Lower lobe of right lung (tissue), 2 donors: Measurements from ENCODE around the gene PDK4. TPM values are rescaled to one million over a fixed set of nuclear protein-coding genes. Genes with fewer than 3 reads are reported as not detected.
A peak's percentile ranks its signal among the peaks of the same experiment; 100 is the strongest.

ENCODE experiments used
- ATAC-seq, 2 donors: fragments of 200-7000 bp; cut with Tn5 transposase; one replicate each; pipeline ENCODE4 v1.9.1; 2020 to 2022; ENCODE audit warnings: mild to moderate bottlenecking in 2 of 2, moderate library complexity in 2 of 2
- DNase-seq: peaks from one replicate; pipeline ENCODE4 v3.0.0-alpha.2; 2020
- H3K27ac ChIP-seq: fragments of 200-600 bp; one replicate; pipeline ENCODE4 v1.8.0; 2022
- H3K27me3 ChIP-seq: fragments of 200-600 bp; one replicate; pipeline ENCODE4 v1.8.0; 2022; ENCODE audit warnings: low read depth
- H3K36me3 ChIP-seq: fragments of 200-600 bp; one replicate; pipeline ENCODE4 v1.8.0; 2022; ENCODE audit warnings: mild to moderate bottlenecking
- H3K4me1 ChIP-seq: fragments of 200-600 bp; one replicate; pipeline ENCODE4 v1.8.0; 2022
- H3K4me3 ChIP-seq: fragments of 200-600 bp; one replicate; pipeline ENCODE4 v1.8.0; 2022; ENCODE audit warnings: mild to moderate bottlenecking
- H3K9me3 ChIP-seq: fragments of 200-600 bp; one replicate; pipeline ENCODE4 v1.8.0; 2022
- intact Hi-C: fragments of 100-400 bp; cut with DNase I; formaldehyde crosslinking; loops from one replicate; pipeline ENCODE4 v1.11.0; 2022
- total RNA-seq: library from RNA; stranded (reverse); fragmentation: NEBNext Ultra II Directional; extraction: Animal tissue kit (Norgen Biotek cat#: 25700); gene quantifications from one replicate; pipeline ENCODE4 v1.2.1, GENCODE V29; 2021
- TF ChIP-seq, protein P1 (sequence below): fragments of 200-600 bp; IDR thresholded peaks from one replicate; pipeline ENCODE4 v1.8.0; 2022; ENCODE audit warnings: antibody characterized with exemption, mild to moderate bottlenecking
- donor health status: DM: no; HTN: yes; CAD: no; lungs with severe emphysema.

Gene PDK4
- total RNA-seq, 1 donor from 2014 or later = 243 TPM

DNA sequence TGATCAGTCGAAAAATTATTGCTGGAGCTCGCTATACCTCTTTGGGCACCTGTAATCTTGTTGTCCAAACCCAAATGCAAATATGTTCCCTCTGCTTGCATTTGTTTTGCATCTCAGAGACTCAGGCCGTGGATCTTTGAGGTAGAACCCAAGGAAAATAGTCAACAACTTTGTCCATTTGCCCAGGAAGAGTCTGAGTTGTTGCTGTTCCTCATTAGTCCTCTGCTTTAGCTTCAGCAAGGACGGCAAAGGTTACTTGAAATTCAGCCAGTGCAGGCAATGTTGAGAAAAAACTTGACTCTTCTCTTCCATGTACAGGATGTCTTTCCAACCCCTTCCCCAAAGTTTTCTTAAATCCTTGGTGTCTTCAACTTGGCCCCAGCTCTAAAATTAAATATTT lies 45.8 kb downstream of the PDK4 start:
- H3K4me1 ChIP-seq = peaks cover 59% of the 10 kb centered on the region
- H3K27me3 ChIP-seq = no peaks in the 10 kb centered on the region
- TF ChIP-seq, protein P1, sequence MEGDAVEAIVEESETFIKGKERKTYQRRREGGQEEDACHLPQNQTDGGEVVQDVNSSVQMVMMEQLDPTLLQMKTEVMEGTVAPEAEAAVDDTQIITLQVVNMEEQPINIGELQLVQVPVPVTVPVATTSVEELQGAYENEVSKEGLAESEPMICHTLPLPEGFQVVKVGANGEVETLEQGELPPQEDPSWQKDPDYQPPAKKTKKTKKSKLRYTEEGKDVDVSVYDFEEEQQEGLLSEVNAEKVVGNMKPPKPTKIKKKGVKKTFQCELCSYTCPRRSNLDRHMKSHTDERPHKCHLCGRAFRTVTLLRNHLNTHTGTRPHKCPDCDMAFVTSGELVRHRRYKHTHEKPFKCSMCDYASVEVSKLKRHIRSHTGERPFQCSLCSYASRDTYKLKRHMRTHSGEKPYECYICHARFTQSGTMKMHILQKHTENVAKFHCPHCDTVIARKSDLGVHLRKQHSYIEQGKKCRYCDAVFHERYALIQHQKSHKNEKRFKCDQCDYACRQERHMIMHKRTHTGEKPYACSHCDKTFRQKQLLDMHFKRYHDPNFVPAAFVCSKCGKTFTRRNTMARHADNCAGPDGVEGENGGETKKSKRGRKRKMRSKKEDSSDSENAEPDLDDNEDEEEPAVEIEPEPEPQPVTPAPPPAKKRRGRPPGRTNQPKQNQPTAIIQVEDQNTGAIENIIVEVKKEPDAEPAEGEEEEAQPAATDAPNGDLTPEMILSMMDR = no peak
- intact Hi-C loops = no loop called here
- ATAC-seq (peak; percentile 2 to 3), DNase-seq (no peak)
- peak overlapping the region; percentile 87 for H3K27ac ChIP-seq
- H3K4me3 ChIP-seq = no peak overlapping the region
- H3K36me3 ChIP-seq = no peaks in the 10 kb centered on the region
- H3K9me3 ChIP-seq = no peaks in the 10 kb centered on the region

DNA sequence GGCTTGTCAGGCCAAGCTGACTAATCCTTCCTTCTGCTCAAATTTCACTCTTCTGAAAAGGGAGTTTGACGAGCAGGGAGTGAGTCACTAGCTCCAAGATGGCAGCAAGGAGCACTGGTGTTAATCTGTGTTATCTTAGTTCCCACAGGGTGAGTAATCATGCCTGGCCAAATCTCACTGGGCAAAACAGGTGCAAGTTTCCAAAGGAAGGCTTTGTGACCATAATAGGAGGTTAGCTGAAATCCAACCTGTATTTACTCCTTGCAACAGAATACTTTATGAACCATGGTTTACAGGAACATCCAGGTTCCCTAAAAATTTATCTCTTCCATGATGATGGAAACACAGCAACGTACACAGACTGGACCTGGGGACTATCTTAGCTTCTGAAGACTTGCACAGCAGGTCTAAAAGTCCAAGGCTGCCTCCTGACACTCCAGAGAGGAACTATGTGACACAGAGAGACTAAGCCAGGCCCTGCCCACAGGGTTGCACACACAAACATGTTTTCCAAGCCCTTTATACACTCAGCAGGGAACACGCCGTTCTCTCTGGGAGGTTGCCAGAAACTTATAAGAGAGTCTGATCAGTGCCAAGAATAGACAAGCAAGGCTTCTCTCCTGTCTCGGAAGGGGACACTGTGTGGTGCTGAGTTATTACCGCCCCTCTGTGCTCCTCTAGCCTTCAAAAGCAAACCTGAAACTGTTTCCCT lies 46.3 kb downstream of the PDK4 start:
- DNase-seq (peak; percentile 89), ATAC-seq (peak; percentile 95 to 98)
- Histone ChIP-seq H3K4me3 (no peak overlapping the region), H3K27me3 (no peaks in the 10 kb centered on the region), H3K36me3 (no peaks in the 10 kb centered on the region), H3K4me1 (peaks cover 62% of the 10 kb centered on the region), H3K9me3 (no peaks in the 10 kb centered on the region), H3K27ac (peak overlapping the region; percentile 87)
- TF ChIP-seq, protein P1 = no peak
- intact Hi-C loops = no loop called here

DNA sequence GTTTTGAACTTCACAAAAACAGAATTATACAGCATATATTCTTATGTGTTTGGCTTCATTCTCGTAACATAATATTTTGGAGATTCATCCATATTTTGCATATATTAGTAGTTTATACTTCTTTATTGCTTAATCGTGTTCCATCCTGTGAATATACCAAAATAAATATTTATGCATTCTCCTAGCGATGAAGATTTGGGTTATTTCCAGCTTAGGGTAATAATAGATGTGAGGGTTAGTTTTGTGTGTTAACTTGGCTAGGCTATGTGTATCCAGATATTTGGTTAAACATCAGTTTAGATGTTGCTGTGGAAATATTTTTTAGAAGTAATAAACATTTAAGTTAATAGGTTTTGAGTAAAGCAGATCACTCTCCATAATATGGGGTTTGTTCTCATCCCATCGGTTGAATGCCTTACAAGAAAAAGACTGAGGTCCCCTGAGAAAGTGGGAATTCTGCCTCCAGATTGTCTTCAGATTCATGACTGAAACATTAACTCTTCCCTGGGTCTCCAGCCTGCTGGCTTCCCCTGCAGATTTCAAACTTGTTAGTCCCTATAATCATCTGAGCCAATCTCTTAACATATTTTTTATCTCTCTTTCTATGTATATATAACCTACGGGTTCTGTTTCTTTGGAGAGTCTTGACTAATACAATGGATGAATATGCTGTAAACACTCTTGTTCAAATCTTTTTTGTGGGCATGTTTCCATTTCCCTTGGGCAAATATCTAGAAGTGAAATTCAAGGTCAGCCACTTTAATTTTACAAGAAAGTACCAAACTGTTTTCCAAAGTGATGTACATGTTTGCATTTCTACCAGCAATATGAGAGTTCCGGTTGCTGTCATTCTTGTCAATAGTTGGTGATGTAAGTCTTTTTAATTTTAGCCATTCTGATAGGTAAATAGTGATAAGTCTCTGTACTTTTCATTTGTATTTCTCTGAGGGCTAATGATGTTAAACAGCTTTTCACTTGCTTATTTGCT lies 48.7 kb downstream of the PDK4 start:
- no peak for DNase-seq
- ATAC-seq = no peak
- no peaks in the 10 kb centered on the region for H3K27me3 ChIP-seq
- H3K4me3 ChIP-seq = no peak overlapping the region
- H3K9me3 ChIP-seq = no peaks in the 10 kb centered on the region
- peaks cover 67% of the 10 kb centered on the region for H3K4me1 ChIP-seq
- H3K27ac ChIP-seq = peak overlapping the region; percentile 80
- no peaks in the 10 kb centered on the region for H3K36me3 ChIP-seq
- TF ChIP-seq, protein P1 = no peak
- intact Hi-C loops = no loop called here

DNA sequence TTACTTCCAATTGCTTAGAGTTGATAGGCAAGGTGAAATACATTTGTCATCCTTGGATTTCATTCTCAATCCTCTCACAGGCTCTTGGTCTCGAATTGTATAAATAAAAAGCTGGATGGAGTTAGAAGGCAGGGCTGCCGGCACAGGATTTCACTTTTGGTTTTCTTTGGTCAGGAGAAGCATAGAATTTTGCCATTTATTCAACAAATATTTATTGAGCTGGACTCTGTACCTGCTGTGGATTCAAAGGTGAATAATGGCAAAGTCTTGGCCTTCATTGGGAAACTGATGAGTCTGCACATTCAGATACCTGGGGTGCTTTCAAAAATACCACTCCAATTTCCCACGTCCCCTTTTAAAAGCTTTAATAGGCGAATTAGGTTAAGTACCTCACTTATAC lies 49.7 kb downstream of the PDK4 start:
- ATAC-seq = peak in 1 of 2 donors; percentile 11
- H3K4me3 ChIP-seq = peak overlapping the region; percentile 19
- no peak for DNase-seq
- intact Hi-C loops = no loop called here
- TF ChIP-seq, protein P1 = no peak
- peaks cover 67% of the 10 kb centered on the region for H3K4me1 ChIP-seq
- peak overlapping the region; percentile 80 for H3K27ac ChIP-seq
- H3K36me3 ChIP-seq = no peaks in the 10 kb centered on the region
- no peaks in the 10 kb centered on the region for H3K27me3 ChIP-seq
- no peaks in the 10 kb centered on the region for H3K9me3 ChIP-seq

DNA sequence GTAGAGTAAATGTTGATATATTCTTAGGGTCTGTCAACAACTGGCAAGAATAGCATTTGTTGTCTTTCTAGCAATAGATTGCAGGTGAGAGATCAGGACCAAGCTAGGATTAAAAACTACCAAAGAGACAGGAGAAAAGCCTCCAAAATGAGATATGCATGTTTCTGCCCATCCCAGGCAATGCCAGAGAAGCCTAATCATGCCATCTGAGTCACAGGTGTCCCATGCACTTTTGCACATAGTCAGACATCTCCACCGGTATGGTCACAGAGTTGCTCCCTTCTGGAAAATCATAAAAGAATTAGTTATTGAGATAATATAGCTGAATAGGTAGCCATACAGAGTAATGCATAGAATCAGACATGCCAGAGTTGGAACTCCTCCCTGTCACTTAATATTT lies 50.6 kb downstream of the PDK4 start:
- Histone ChIP-seq H3K36me3 (no peaks in the 10 kb centered on the region), H3K4me3 (peak overlapping the region; percentile 41), H3K4me1 (peaks cover 59% of the 10 kb centered on the region), H3K9me3 (no peaks in the 10 kb centered on the region), H3K27me3 (no peaks in the 10 kb centered on the region), H3K27ac (peak overlapping the region; percentile 80)
- TF ChIP-seq, protein P1 = no peak
- ATAC-seq = no peak
- no peak for DNase-seq
- intact Hi-C loops = no loop called here
